BE2C (cell line): Measurements from ENCODE around the gene NEK8.

Experiments used
- DNase-seq: peaks from one replicate; pipeline ENCODE4 v3.0.0-alpha.2; 2020
- H3K27me3 ChIP-seq: fragments of 250-450 bp; sonication (Bioruptor Pico); 2 replicates; pipeline ENCODE4 v1.5.1; 2020; ENCODE audit warnings: mild to moderate bottlenecking
- H3K36me3 ChIP-seq: fragments of 250-450 bp; sonication (Bioruptor Pico); 2 replicates; pipeline ENCODE4 v1.5.1; 2020; ENCODE audit warnings: mild to moderate bottlenecking
- H3K4me1 ChIP-seq: fragments of 250-450 bp; sonication (Bioruptor Pico); 2 replicates; pipeline ENCODE4 v1.5.1; 2020
- H3K4me3 ChIP-seq: 2 replicates; pipeline ENCODE4 v1.5.1; 2011; ENCODE audit warnings: low read depth, low read length
- H3K9me3 ChIP-seq: fragments of 250-450 bp; sonication (Bioruptor Pico); 2 replicates; pipeline ENCODE4 v1.5.1; 2020
- TF ChIP-seq, protein P1 (sequence below): IDR thresholded peaks from 2 replicates; pipeline ENCODE4 v1.5.1; 2012; ENCODE audit warnings: mild to moderate bottlenecking, low read depth, low read length

NEK8 gene

DNA sequence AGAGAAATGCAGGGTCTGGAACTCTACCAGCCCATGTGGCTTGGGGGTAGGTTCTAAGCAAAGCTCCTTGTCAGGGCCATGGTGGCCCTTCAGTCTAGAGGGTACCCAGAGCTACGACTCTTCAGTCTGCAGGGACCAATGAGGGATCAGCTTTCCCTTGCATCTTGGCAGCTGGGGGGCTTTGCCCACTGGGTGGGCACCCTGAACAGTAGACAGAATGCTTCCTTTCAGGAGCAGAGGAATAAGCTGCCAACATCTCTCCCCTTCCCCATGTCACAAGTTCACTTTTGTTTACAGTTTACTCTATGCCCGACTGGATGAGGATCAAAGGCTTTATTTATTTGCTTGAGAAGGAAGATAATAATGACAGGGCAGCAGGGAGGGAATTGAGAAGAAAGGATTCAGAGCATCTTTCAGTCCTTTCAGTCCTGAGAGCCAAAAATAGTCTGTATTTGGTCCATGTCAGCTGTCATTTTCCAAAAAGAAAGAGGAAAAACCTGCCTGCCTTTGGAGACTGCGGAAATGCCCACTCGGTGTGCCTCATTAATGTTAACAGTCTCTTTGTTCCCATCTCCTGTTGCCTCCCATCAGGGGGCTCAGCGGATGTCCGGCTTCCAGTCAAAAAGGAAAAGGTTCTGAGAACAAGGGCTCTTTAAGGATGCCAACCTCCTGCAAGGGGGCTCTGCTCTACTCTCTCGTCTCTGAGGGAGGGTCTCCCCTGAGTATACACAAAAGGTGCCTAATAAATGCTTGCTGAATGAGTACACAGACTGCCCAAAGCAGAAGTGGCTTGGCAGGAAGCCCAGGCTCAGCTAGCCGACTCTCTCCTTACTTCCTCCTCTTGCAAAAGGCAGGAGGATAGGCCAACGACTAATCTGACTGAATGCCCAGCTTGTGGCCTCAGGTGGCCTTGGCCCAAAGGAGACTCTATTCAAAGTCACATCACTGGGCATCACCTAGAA lies 32.3 kb downstream of the NEK8 start:
- H3K4me3 ChIP-seq, result no peak overlapping the region

DNA sequence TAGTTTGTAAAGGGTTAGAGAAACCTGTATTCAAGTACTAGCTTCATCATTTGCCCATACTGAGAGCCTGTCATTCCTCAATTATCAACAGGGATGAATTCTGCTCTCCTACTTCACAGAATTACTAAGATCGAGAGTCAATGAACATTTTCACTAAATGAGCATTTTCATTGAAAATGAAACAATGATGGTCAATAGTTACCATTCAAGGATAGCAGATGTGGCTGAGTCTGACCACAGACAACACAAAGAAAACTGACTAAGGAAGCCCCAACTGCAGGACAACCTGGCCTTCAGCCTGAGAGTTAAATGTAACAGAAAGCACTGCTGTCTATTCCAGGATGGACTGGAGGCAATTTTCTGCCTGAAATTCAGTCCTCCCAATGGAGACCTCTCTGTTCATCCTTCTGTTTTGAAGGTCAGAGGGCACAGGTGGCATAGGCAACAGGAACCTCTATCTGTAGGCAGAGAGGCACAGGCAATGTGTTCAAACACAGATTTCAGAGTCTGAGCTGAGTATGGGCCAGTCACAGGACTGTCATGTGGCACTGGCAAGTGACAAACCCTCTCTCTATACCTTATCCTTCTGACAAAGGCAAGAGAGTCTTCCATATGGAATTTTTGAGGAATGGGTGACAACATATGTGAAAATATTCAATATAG lies 34.7 kb downstream of the NEK8 start:
- DNase-seq, result no peak
- Histone ChIP-seq H3K4me3 (no peak overlapping the region), H3K36me3 (peaks cover 9% of the 10 kb centered on the region), H3K4me1 (no peaks in the 10 kb centered on the region), H3K9me3 (no peaks in the 10 kb centered on the region), H3K27me3 (no peaks in the 10 kb centered on the region)
- TF ChIP-seq, protein P1, sequence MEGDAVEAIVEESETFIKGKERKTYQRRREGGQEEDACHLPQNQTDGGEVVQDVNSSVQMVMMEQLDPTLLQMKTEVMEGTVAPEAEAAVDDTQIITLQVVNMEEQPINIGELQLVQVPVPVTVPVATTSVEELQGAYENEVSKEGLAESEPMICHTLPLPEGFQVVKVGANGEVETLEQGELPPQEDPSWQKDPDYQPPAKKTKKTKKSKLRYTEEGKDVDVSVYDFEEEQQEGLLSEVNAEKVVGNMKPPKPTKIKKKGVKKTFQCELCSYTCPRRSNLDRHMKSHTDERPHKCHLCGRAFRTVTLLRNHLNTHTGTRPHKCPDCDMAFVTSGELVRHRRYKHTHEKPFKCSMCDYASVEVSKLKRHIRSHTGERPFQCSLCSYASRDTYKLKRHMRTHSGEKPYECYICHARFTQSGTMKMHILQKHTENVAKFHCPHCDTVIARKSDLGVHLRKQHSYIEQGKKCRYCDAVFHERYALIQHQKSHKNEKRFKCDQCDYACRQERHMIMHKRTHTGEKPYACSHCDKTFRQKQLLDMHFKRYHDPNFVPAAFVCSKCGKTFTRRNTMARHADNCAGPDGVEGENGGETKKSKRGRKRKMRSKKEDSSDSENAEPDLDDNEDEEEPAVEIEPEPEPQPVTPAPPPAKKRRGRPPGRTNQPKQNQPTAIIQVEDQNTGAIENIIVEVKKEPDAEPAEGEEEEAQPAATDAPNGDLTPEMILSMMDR, result no peak

More for the DNA sequence above, 32.3 kb downstream of the NEK8 start:
- Histone ChIP-seq H3K4me1 (no peaks in the 10 kb centered on the region), H3K27me3 (no peaks in the 10 kb centered on the region), H3K9me3 (no peaks in the 10 kb centered on the region), H3K36me3 (peaks cover 9% of the 10 kb centered on the region)
- TF ChIP-seq, protein P1, result no peak
- no peak for DNase-seq

DNA sequence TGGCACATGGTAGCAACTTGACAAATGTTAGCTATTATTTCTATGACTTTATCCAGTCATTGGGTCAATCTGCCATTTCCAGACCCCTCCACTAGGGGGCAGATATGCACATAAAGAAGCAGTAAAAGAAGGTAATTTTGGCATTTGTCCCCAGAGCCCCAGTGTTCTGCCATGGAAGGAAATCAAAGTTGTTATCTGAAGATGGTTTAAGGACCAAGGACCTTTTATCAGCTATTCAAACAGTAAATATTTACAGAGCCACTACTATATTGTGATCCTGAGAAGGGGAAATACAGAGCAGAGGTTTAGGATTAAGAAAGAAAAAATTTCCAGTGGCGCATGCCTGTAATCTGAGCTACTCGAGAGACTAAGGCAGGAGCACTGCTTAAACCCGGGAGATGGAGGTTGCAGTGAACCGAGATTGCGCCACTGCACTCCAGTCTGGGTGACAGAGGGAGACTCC lies 35.2 kb downstream of the NEK8 start:
- Histone ChIP-seq H3K27me3 (no peaks in the 10 kb centered on the region), H3K36me3 (peaks cover 6% of the 10 kb centered on the region), H3K4me3 (no peak overlapping the region), H3K9me3 (no peaks in the 10 kb centered on the region), H3K4me1 (no peaks in the 10 kb centered on the region)
- peak; percentile 62 for DNase-seq
- TF ChIP-seq, protein P1, result peak; percentile 72

DNA sequence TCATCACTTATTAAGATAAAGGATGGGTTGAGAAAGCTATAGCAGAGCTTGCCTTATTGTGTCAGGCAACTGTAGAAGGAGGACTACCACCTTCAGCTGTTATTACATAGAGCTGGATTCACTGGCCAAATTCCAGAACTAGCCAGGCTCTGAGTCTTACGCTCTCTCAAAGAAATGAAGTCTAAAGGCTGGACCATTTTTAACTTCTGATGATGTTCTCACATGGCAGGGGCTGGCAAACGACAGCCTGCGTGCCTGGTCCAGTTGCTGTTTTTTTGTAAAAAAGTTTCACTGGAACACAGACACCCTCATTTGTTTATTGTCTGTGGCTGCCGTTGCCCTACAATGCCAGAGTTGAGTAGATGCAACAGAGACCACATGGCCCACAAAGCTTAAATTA lies 36.5 kb downstream of the NEK8 start:
- Histone ChIP-seq H3K36me3 (peaks cover 3% of the 10 kb centered on the region), H3K4me3 (no peak overlapping the region), H3K9me3 (no peaks in the 10 kb centered on the region), H3K27me3 (no peaks in the 10 kb centered on the region), H3K4me1 (no peaks in the 10 kb centered on the region)
- TF ChIP-seq, protein P1, result no peak
- no peak for DNase-seq

DNA sequence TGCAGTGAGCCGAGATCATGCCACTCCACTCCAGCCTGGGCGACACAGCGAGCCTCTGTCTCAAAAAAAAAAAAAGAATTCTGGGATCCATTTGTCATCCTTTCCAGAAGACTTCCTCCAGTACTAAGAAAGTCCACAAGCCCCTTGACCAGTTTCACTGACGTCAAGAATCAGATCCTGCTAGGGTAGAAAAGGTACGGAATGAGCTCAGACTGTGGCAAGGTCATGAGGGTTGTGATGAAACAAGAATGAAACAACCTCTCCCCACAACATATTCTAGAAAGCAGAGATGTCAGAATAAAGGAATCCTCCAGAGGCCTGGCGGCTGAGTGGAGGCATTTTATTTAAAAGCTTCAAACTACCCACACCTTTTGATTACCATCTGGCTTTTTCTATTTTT lies 45.1 kb downstream of the NEK8 start:
- Histone ChIP-seq H3K36me3 (no peaks in the 10 kb centered on the region), H3K9me3 (no peaks in the 10 kb centered on the region), H3K4me1 (no peaks in the 10 kb centered on the region), H3K27me3 (no peaks in the 10 kb centered on the region), H3K4me3 (no peak overlapping the region)
- TF ChIP-seq, protein P1, result no peak
- DNase-seq, result no peak

DNA sequence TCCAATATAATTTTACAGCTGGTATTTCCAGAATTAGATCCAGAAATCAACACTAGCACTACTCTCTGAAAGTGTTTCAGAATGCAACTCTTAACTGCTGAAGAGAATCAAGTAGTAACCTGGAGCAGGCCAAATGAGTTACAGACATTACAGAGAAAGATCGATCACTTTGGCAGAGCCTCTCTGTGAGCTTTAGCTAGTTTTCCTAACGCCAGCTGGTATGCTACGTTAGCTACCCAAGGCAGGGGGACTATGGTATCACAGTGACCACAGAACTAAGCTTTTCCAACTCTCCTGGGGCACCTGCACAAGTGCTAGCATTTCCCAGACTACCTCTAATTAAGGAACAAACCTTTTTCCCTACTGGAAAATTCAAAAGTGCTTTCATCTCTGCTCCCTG lies 45.6 kb downstream of the NEK8 start:
- Histone ChIP-seq H3K27me3 (no peaks in the 10 kb centered on the region), H3K36me3 (no peaks in the 10 kb centered on the region), H3K9me3 (no peaks in the 10 kb centered on the region), H3K4me3 (no peak overlapping the region), H3K4me1 (no peaks in the 10 kb centered on the region)
- DNase-seq, result no peak
- TF ChIP-seq, protein P1, result no peak
